Measurements from ENCODE around the gene GC. TPM values are rescaled to one million over a fixed set of nuclear protein-coding genes. Genes with fewer than 3 reads are reported as not detected.

Gene GC
- total and polyA plus RNA-seq, 9 donors: 0.55 to 4.3 TPM; not detected in 7

- Histone ChIP-seq H3K27me3 (no peaks in the 10 kb centered on the region), H3K27ac (no peak overlapping the region), H3K4me1 (ENCODE audit: insufficient read depth) (no peaks in the 10 kb centered on the region), H3K4me3 (no peak overlapping the region), H3K9me3 (no peaks in the 10 kb centered on the region), H3K36me3 (no peaks in the 10 kb centered on the region)
- WGBS, 3 donors: 62 to 76% (median 74%) methylated on average over 2 of the region's 2 CpGs
- intact Hi-C loops (cut with DNase I): no loop called here
- no peak for DNase-seq
- TF ChIP-seq EP300 (IDR thresholded peaks at IDR 0.05) (no peak), POLR2A (IDR thresholded peaks at IDR 0.05) (no peak), CTCF (IDR thresholded peaks at IDR 0.05) (no peak)
Observed at GRCh38 chr4:71732706-71733105, 51.2 kb downstream of the GC start.

- H3K27me3 ChIP-seq: no peaks in the 10 kb centered on the region
- H3K36me3 ChIP-seq: no peaks in the 10 kb centered on the region
- TF ChIP-seq EP300 (IDR thresholded peaks at IDR 0.05) (no peak), POLR2A (IDR thresholded peaks at IDR 0.05) (no peak), CTCF (IDR thresholded peaks at IDR 0.05) (no peak)
- no peak for DNase-seq
- no peaks in the 10 kb centered on the region for H3K9me3 ChIP-seq
- intact Hi-C loops (cut with DNase I): no loop called here
- no peak overlapping the region for H3K4me3 ChIP-seq
- H3K27ac ChIP-seq: no peak overlapping the region
- no peaks in the 10 kb centered on the region for H3K4me1 ChIP-seq (ENCODE audit: insufficient read depth)
- WGBS, 3 donors: 80 to 100% (median 81%) methylated on average over 1 of the region's 1 CpG
Observed at GRCh38 chr4:71732066-71732465, 51.8 kb downstream of the GC start.

GRCh38 chr4:71729856-71730255, 54.0 kb downstream of the GC start:
- H3K4me3 ChIP-seq: no peak overlapping the region
- H3K9me3 ChIP-seq: no peaks in the 10 kb centered on the region
- H3K27ac ChIP-seq: no peak overlapping the region
- H3K27me3 ChIP-seq: no peaks in the 10 kb centered on the region
- intact Hi-C loops (cut with DNase I): no loop called here
- TF ChIP-seq EP300 (IDR thresholded peaks at IDR 0.05): no peak
- no peak for TF ChIP-seq POLR2A (IDR thresholded peaks at IDR 0.05)
- no peak for TF ChIP-seq CTCF (IDR thresholded peaks at IDR 0.05)
- DNase-seq: no peak
- no peaks in the 10 kb centered on the region for H3K36me3 ChIP-seq
- no peaks in the 10 kb centered on the region for H3K4me1 ChIP-seq (ENCODE audit: insufficient read depth)
- WGBS, 3 donors: 77 to 84% (median 80%) methylated on average over 2 of the region's 2 CpGs

GRCh38 chr4:71713611-71714203, 70.2 kb downstream of the GC start:
- no peak for TF ChIP-seq POLR2A (IDR thresholded peaks at IDR 0.05)
- TF ChIP-seq CTCF (IDR thresholded peaks at IDR 0.05): peak in 2 of 3 donors; percentile 12 to 46
- no peak for TF ChIP-seq EP300 (IDR thresholded peaks at IDR 0.05)
- no peaks in the 10 kb centered on the region for H3K27me3 ChIP-seq
- no peaks in the 10 kb centered on the region for H3K9me3 ChIP-seq
- intact Hi-C loops (cut with DNase I): loop anchor here in 1 of 4 donors (10.0 kb wide), 1 partner anchor 1059 kb away; no protein-coding TSS in a partner anchor
- no peak for DNase-seq
- H3K4me1 ChIP-seq (ENCODE audit: insufficient read depth): no peaks in the 10 kb centered on the region
- WGBS, 3 donors: 3 to 5% (median 4%) methylated on average over 1 of the region's 1 CpG
- H3K27ac ChIP-seq: no peak overlapping the region
- H3K36me3 ChIP-seq: no peaks in the 10 kb centered on the region
- no peak overlapping the region for H3K4me3 ChIP-seq

Measured in ovary (tissue), 9 donors.